ENCODE data around the gene SHFL.

SHFL gene

GRCh38 chr19:10120538-10121189, 34.5 kb downstream of the SHFL start:
- no peak for DNase-seq (ENCODE audit: low spot score)
- in situ Hi-C loops (cut with MboI; ENCODE audit: low sequenced_read_pairs, unreplicated experiment): no loop called here

GRCh38 chr19:10122045-10122444, 35.9 kb downstream of the SHFL start:
- no peak for TF ChIP-seq CTCF (IDR thresholded peaks at IDR 0.05; ENCODE audit: borderline replicate concordance, control extremely low read depth, extremely low read depth, insufficient read depth, missing control alignments)
- no peak for DNase-seq (ENCODE audit: low spot score)
- in situ Hi-C loops (cut with MboI; ENCODE audit: low sequenced_read_pairs, unreplicated experiment): no loop called here

More at GRCh38 chr19:10120538-10121189, 34.5 kb downstream of the SHFL start:
- TF ChIP-seq CTCF (IDR thresholded peaks at IDR 0.05; ENCODE audit: borderline replicate concordance, control extremely low read depth, extremely low read depth, insufficient read depth, missing control alignments): no peak

GRCh38 chr19:10124429-10124828, 38.3 kb downstream of the SHFL start:
- no peak for DNase-seq (ENCODE audit: low spot score)
- in situ Hi-C loops (cut with MboI; ENCODE audit: low sequenced_read_pairs, unreplicated experiment): no loop called here

GRCh38 chr19:10126213-10126639, 40.1 kb downstream of the SHFL start:
- no peak for TF ChIP-seq CTCF (IDR thresholded peaks at IDR 0.05; ENCODE audit: borderline replicate concordance, control extremely low read depth, extremely low read depth, insufficient read depth, missing control alignments)
- in situ Hi-C loops (cut with MboI; ENCODE audit: low sequenced_read_pairs, unreplicated experiment): no loop called here
- no peak for DNase-seq (ENCODE audit: low spot score)

More at GRCh38 chr19:10124429-10124828, 38.3 kb downstream of the SHFL start:
- TF ChIP-seq CTCF (IDR thresholded peaks at IDR 0.05; ENCODE audit: borderline replicate concordance, control extremely low read depth, extremely low read depth, insufficient read depth, missing control alignments): no peak

- in situ Hi-C loops (cut with MboI; ENCODE audit: low sequenced_read_pairs, unreplicated experiment): no loop called here
- TF ChIP-seq CTCF (IDR thresholded peaks at IDR 0.05; ENCODE audit: borderline replicate concordance, control extremely low read depth, extremely low read depth, insufficient read depth, missing control alignments): no peak
- no peak for DNase-seq (ENCODE audit: low spot score)
These were observed 46.8 kb downstream of the SHFL start for GRCh38 chr19:10132905-10133304.

GRCh38 chr19:10133596-10133995, 47.5 kb downstream of the SHFL start:
- in situ Hi-C loops (cut with MboI; ENCODE audit: low sequenced_read_pairs, unreplicated experiment): no loop called here
- no peak for DNase-seq (ENCODE audit: low spot score)
- no peak for TF ChIP-seq CTCF (IDR thresholded peaks at IDR 0.05; ENCODE audit: borderline replicate concordance, control extremely low read depth, extremely low read depth, insufficient read depth, missing control alignments)

All from GM13976 (cell line).